SH-SY5Y (cell line): ENCODE measurements around the gene SENP1.

ENCODE experiments used
- GATA2 ChIP-seq: IDR thresholded peaks from 2 replicates; pipeline ENCODE4 v1.6.1; 2011; ENCODE audit warnings: mild to moderate bottlenecking, low read depth, low read length
- GATA3 ChIP-seq: IDR thresholded peaks from 2 replicates; pipeline ENCODE4 v1.6.1; 2011; ENCODE audit warnings: low read depth, mild to moderate bottlenecking, low read length, moderate library complexity

GRCh38 chr12:48104531-48104930, 1.3 kb downstream of the SENP1 start:
- TF ChIP-seq GATA2, result no peak
- TF ChIP-seq GATA3, result no peak
